ENCODE data around the gene ACKR4.

GRCh38 chr3:132624790-132625189 lies 27.7 kb downstream of the ACKR4 start:
- TF ChIP-seq, protein P1, sequence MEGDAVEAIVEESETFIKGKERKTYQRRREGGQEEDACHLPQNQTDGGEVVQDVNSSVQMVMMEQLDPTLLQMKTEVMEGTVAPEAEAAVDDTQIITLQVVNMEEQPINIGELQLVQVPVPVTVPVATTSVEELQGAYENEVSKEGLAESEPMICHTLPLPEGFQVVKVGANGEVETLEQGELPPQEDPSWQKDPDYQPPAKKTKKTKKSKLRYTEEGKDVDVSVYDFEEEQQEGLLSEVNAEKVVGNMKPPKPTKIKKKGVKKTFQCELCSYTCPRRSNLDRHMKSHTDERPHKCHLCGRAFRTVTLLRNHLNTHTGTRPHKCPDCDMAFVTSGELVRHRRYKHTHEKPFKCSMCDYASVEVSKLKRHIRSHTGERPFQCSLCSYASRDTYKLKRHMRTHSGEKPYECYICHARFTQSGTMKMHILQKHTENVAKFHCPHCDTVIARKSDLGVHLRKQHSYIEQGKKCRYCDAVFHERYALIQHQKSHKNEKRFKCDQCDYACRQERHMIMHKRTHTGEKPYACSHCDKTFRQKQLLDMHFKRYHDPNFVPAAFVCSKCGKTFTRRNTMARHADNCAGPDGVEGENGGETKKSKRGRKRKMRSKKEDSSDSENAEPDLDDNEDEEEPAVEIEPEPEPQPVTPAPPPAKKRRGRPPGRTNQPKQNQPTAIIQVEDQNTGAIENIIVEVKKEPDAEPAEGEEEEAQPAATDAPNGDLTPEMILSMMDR (IDR thresholded peaks at IDR 0.05; ENCODE audit: low read depth, low read length, poor library complexity, severe bottlenecking): no peak
- TF ChIP-seq EZH2phosphoT487 (IDR thresholded peaks at IDR 0.05; ENCODE audit: borderline replicate concordance, low read length): no peak
